ENCODE results near the gene SLC12A5. TPM values are rescaled to one million over a fixed set of nuclear protein-coding genes. Genes with fewer than 3 reads are reported as not detected.

Gene SLC12A5
- total and polyA plus RNA-seq, 2 of the 4 experiments (the other 2 are of a cell fraction), result 2.2 TPM; not detected in 1

DNA sequence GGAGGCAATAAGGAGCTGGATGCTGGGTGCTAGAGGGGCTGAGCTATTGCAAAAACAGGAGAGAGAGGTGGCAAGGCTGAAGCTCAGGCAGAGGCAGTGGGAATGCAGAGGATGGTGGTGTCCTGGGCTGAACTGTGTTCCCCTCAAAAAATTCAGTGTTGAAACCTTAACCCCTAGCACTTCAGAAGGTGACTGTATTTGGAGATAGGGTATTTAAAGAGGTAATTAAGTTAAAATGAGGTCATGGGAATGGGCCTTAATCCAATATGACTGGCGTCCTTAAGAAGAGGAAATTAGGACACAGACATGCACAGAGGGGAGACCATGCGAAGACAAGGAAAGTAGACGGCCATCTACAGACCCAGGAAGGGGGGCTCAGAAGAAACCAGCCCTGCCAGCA is 31.8 kb upstream of the SLC12A5 start:
- Histone ChIP-seq H3K4me3 (ENCODE audit: insufficient read depth, low read depth, low read length) (no peak overlapping the region), H4K91ac (ENCODE audit: insufficient read depth, low read depth, low read length) (no peak overlapping the region), H3K9ac (ENCODE audit: low read depth, low read length) (no peak overlapping the region), H3K79me1 (ENCODE audit: low read depth in 1 of 2, low read length in 2 of 2) (no peaks in the 10 kb centered on the region), H3K14ac (replicated peaks; ENCODE audit: low read depth, low read length) (no peak overlapping the region), H4K20me1 (ENCODE audit: insufficient read depth, low read length) (no peaks in the 10 kb centered on the region), H2AFZ (replicated peaks; ENCODE audit: low read length, poor library complexity) (no peak overlapping the region), H3K36me3 (ENCODE audit: control insufficient read depth, insufficient read depth, low read length) (no peaks in the 10 kb centered on the region), H3K27me3 (ENCODE audit: control insufficient read depth, insufficient read depth, low read length) (peaks cover 53% of the 10 kb centered on the region), H2BK15ac (ENCODE audit: low read depth, low read length) (no peak overlapping the region), H2AK5ac (ENCODE audit: low read depth, low read length) (no peak overlapping the region), H3K23ac (ENCODE audit: low read depth, low read length) (no peak overlapping the region), H2BK5ac (ENCODE audit: low read depth, low read length, poor library complexity, severe bottlenecking) (no peak overlapping the region), H3K56ac (ENCODE audit: extremely low read depth, insufficient read depth, low read length) (no peak overlapping the region), H3K4ac (ENCODE audit: low read depth, low read length) (no peak overlapping the region), H4K5ac (ENCODE audit: low read depth, low read length) (no peak overlapping the region), H3K9me1 (ENCODE audit: insufficient read depth, low read length) (no peaks in the 10 kb centered on the region), H3K18ac (ENCODE audit: low read depth, low read length) (no peak overlapping the region), H2BK20ac (ENCODE audit: low read depth, low read length) (no peak overlapping the region), H3K4me1 (ENCODE audit: control insufficient read depth, insufficient read depth, low read length) (no peaks in the 10 kb centered on the region), H3K27ac (ENCODE audit: insufficient read depth, low read length) (no peak overlapping the region), H3K4me2 (ENCODE audit: low read depth, low read length) (no peak overlapping the region), H3K9me3 (ENCODE audit: control insufficient read depth, insufficient read depth, low read length) (no peaks in the 10 kb centered on the region), H2AK9ac (replicated peaks; ENCODE audit: low read depth, low read length, poor library complexity) (no peak overlapping the region), H2BK120ac (ENCODE audit: low read depth, low read length) (no peak overlapping the region), H4K8ac (ENCODE audit: low read depth in 2 of 2, low read length in 2 of 2) (no peak overlapping the region)
- in situ Hi-C loops (cut with MboI; ENCODE audit: low sequenced_read_pairs), result no loop called here
- DNase-seq (no peak), ATAC-seq (ENCODE audit: low read depth) (no peak)
- intact Hi-C loops (cut with micrococcal nuclease), result no loop called here
- POLR2A ChIA-PET (ENCODE audit: unreplicated experiment), result no interaction called here
- WGBS, 2 experiments (ENCODE audit: extremely low coverage in 2 of 2, insufficient read length in 1 of 2), result 60% methylated on average over 1 of the region's 3 CpGs; no CpG with 5 or more reads in 1 of the 2 experiments
- dilution Hi-C loops (cut with HindIII; ENCODE audit: low sequenced_read_pairs, unreplicated experiment), result no loop called here
- BruUV-seq (replicated peaks), result no TSS peak
- CTCF ChIA-PET, result no interaction called here
- TF ChIP-seq RCOR1 (IDR thresholded peaks at IDR 0.05; ENCODE audit: insufficient replicate concordance, low read length), result no peak
- TF ChIP-seq CTCF (conservative IDR thresholded peaks at IDR 0.05; ENCODE audit: low read depth, low read length), result no peak
- no peak for TF ChIP-seq SMC3 (IDR thresholded peaks at IDR 0.05; ENCODE audit: low read depth, low read length)
- no peak for TF ChIP-seq ELK1 (IDR thresholded peaks at IDR 0.05; ENCODE audit: borderline replicate concordance, low read depth, low read length)
- no peak for TF ChIP-seq MXI1 (IDR thresholded peaks at IDR 0.05; ENCODE audit: borderline replicate concordance, low read depth, low read length)
- TF ChIP-seq NFE2L2 (IDR thresholded peaks at IDR 0.05; ENCODE audit: low read depth, low read length), result no peak
- TF ChIP-seq CHD1 (IDR thresholded peaks at IDR 0.05; ENCODE audit: low read depth, low read length), result no peak
- TF ChIP-seq RFX5 (IDR thresholded peaks at IDR 0.05; ENCODE audit: low read depth, low read length), result no peak
- no peak for TF ChIP-seq POLR2A (IDR thresholded peaks at IDR 0.05; ENCODE audit: low read depth, low read length)
- TF ChIP-seq BHLHE40 (IDR thresholded peaks at IDR 0.05; ENCODE audit: low read depth, low read length), result no peak
- no peak for TF ChIP-seq FOS (IDR thresholded peaks at IDR 0.05; ENCODE audit: low read depth, low read length)
- TF ChIP-seq MAZ (IDR thresholded peaks at IDR 0.05; ENCODE audit: borderline replicate concordance, low read depth, low read length), result no peak
- TF ChIP-seq, protein P1, sequence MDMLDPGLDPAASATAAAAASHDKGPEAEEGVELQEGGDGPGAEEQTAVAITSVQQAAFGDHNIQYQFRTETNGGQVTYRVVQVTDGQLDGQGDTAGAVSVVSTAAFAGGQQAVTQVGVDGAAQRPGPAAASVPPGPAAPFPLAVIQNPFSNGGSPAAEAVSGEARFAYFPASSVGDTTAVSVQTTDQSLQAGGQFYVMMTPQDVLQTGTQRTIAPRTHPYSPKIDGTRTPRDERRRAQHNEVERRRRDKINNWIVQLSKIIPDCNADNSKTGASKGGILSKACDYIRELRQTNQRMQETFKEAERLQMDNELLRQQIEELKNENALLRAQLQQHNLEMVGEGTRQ (IDR thresholded peaks at IDR 0.05; ENCODE audit: low read depth, low read length), result no peak
- TF ChIP-seq CEBPB (IDR thresholded peaks at IDR 0.05; ENCODE audit: low read depth, low read length), result no peak
- no peak for TF ChIP-seq RAD21 (IDR thresholded peaks at IDR 0.05; ENCODE audit: low read length)
- no peak for TF ChIP-seq MAFK (IDR thresholded peaks at IDR 0.05; ENCODE audit: low read depth, low read length)
